Astrocyte (in vitro differentiated cells and primary cell): ENCODE results near the gene USPL1. TPM values are rescaled to one million over a fixed set of nuclear protein-coding genes. Genes with fewer than 3 reads are reported as not detected.

Experiments
- DNase-seq: peaks from one replicate; pipeline ENCODE4 v3.0.0-alpha.2; 2010; ENCODE audit warnings: low read depth
- FAIRE-seq: peaks from 2 replicates; lab custom pipeline; 2011; peaks lifted over from hg19 to GRCh38; lab: Jason Lieb, UNC
- H2AFZ ChIP-seq: 2 replicates; pipeline ENCODE4 v1.6.0; 2012; ENCODE audit warnings: low read depth, low read length, inconsistent platforms
- H3K27ac ChIP-seq: 2 replicates; pipeline ENCODE4 v1.5.1; 2011; ENCODE audit warnings: low read depth, low read length, inconsistent platforms
- H3K27me3 ChIP-seq: 2 replicates; pipeline ENCODE4 v1.6.0; 2011; ENCODE audit warnings: low read length, inconsistent platforms; ENCODE audit not compliant: insufficient read depth
- H3K36me3 ChIP-seq: 2 replicates; pipeline ENCODE4 v1.5.1; 2011; ENCODE audit warnings: low read length, inconsistent platforms; ENCODE audit not compliant: insufficient read depth
- H3K4me1 ChIP-seq: 2 replicates; pipeline ENCODE4 v1.5.1; 2011; ENCODE audit warnings: low read length, inconsistent platforms; ENCODE audit not compliant: insufficient read depth
- H3K4me2 ChIP-seq: 2 replicates; pipeline ENCODE4 v1.6.0; 2012; ENCODE audit warnings: low read length, inconsistent platforms
- H3K4me3 ChIP-seq: 2 replicates; pipeline ENCODE4 v1.5.1; 2011; ENCODE audit warnings: low read depth, mild to moderate bottlenecking, low read length, inconsistent platforms; ENCODE audit not compliant: insufficient read depth
- H3K79me2 ChIP-seq: 2 replicates; pipeline ENCODE4 v1.6.0; 2012; ENCODE audit warnings: mild to moderate bottlenecking, low read length, inconsistent platforms; ENCODE audit not compliant: insufficient read depth
- H3K9ac ChIP-seq: 2 replicates; pipeline ENCODE4 v1.6.0; 2012; ENCODE audit warnings: mild to moderate bottlenecking, low read length, inconsistent platforms
- H3K9me3 ChIP-seq: 2 replicates; pipeline ENCODE4 v1.5.1; 2012; ENCODE audit warnings: low read depth, mild to moderate bottlenecking, low read length, inconsistent platforms; ENCODE audit not compliant: insufficient read depth
- H4K20me1 ChIP-seq: 2 replicates; pipeline ENCODE4 v1.6.0; 2012; ENCODE audit warnings: low read length, inconsistent platforms; ENCODE audit not compliant: insufficient read depth
- H3K27ac Mint-ChIP-seq: one replicate; pipeline ENCODE4 v1.8.0; 2021; ENCODE audit warnings: mild to moderate bottlenecking, mixed read lengths; ENCODE audit not compliant: unreplicated experiment
- H3K27me3 Mint-ChIP-seq: one replicate; pipeline ENCODE4 v1.8.0; 2021; ENCODE audit warnings: low read depth, mixed read lengths; ENCODE audit not compliant: unreplicated experiment
- H3K36me3 Mint-ChIP-seq: one replicate; pipeline ENCODE4 v1.8.0; 2021; ENCODE audit warnings: low read depth, mixed read lengths; ENCODE audit not compliant: unreplicated experiment
- H3K4me1 Mint-ChIP-seq: one replicate; pipeline ENCODE4 v1.8.0; 2021; ENCODE audit warnings: low read depth, mixed read lengths; ENCODE audit not compliant: unreplicated experiment
- H3K4me3 Mint-ChIP-seq: one replicate; pipeline ENCODE4 v1.8.0; 2021; ENCODE audit warnings: mild to moderate bottlenecking, moderate library complexity, mixed read lengths; ENCODE audit not compliant: unreplicated experiment
- H3K9me3 Mint-ChIP-seq: one replicate; pipeline ENCODE4 v1.8.0; 2021; ENCODE audit warnings: mild to moderate bottlenecking, mixed read lengths; ENCODE audit not compliant: unreplicated experiment
- CTCF ChIP-seq: IDR thresholded peaks from 2 replicates; pipeline ENCODE4 v1.5.1; 2011; ENCODE audit warnings: low read depth, mild to moderate bottlenecking, inconsistent platforms, low read length, moderate library complexity; ENCODE audit not compliant: insufficient read depth
- EZH2 ChIP-seq: IDR thresholded peaks from 2 replicates; pipeline ENCODE4 v1.6.1; 2012; ENCODE audit warnings: mild to moderate bottlenecking, low read length, inconsistent platforms; ENCODE audit not compliant: insufficient read depth
- total RNA-seq: library from RNA; stranded (reverse); gene quantifications from 2 replicates; pipeline ENCODE4 v1.2.1, GENCODE V29; 2021

USPL1 gene
- total RNA-seq, 1 donor from 2014 or later = 29.6 TPM

GRCh38 chr13:30645629-30646028 lies 27.9 kb downstream of the USPL1 start:
- Histone ChIP-seq H3K27me3 (no peaks in the 10 kb centered on the region), H3K4me3 (no peak overlapping the region), H3K9ac (no peak overlapping the region), H3K27ac (no peak overlapping the region), H3K9me3 (no peaks in the 10 kb centered on the region), H2AFZ (no peak overlapping the region), H4K20me1 (peaks cover 48% of the 10 kb centered on the region), H3K79me2 (peaks cover 57% of the 10 kb centered on the region), H3K36me3 (peaks cover 47% of the 10 kb centered on the region), H3K4me2 (no peak overlapping the region), H3K4me1 (no peaks in the 10 kb centered on the region)
- no peak overlapping the region for H3K4me3 Mint-ChIP-seq
- no peaks in the 10 kb centered on the region for H3K27me3 Mint-ChIP-seq
- no peaks in the 10 kb centered on the region for H3K4me1 Mint-ChIP-seq
- H3K9me3 Mint-ChIP-seq = no peaks in the 10 kb centered on the region
- H3K27ac Mint-ChIP-seq = no peak overlapping the region
- no peak for TF ChIP-seq CTCF
- no peak for TF ChIP-seq EZH2
- H3K36me3 Mint-ChIP-seq = peaks cover 10% of the 10 kb centered on the region
- no peak for FAIRE-seq
- DNase-seq = no peak

GRCh38 chr13:30647420-30647819 lies 29.7 kb downstream of the USPL1 start:
- H3K4me3 ChIP-seq = no peak overlapping the region
- peaks cover 38% of the 10 kb centered on the region for H4K20me1 ChIP-seq
- H3K36me3 ChIP-seq = peaks cover 39% of the 10 kb centered on the region
- FAIRE-seq (no peak), DNase-seq (no peak)
- no peak overlapping the region for H3K27ac ChIP-seq
- no peaks in the 10 kb centered on the region for H3K27me3 ChIP-seq
- H2AFZ ChIP-seq = no peak overlapping the region
- H3K27ac Mint-ChIP-seq = no peak overlapping the region
- H3K4me1 Mint-ChIP-seq = peaks cover 4% of the 10 kb centered on the region
- peaks cover 48% of the 10 kb centered on the region for H3K79me2 ChIP-seq
- no peak overlapping the region for H3K4me2 ChIP-seq
- no peak overlapping the region for H3K4me3 Mint-ChIP-seq
- H3K9ac ChIP-seq = no peak overlapping the region
- H3K9me3 ChIP-seq = no peaks in the 10 kb centered on the region
- no peaks in the 10 kb centered on the region for H3K27me3 Mint-ChIP-seq
- no peaks in the 10 kb centered on the region for H3K4me1 ChIP-seq
- peaks cover 8% of the 10 kb centered on the region for H3K36me3 Mint-ChIP-seq
- H3K9me3 Mint-ChIP-seq = no peaks in the 10 kb centered on the region
- TF ChIP-seq EZH2 (no peak), CTCF (no peak)

- Histone ChIP-seq H3K27ac (no peak overlapping the region), H3K4me1 (no peaks in the 10 kb centered on the region), H3K4me3 (no peak overlapping the region), H3K4me2 (no peak overlapping the region), H2AFZ (no peak overlapping the region), H3K9ac (no peak overlapping the region), H4K20me1 (peaks cover 42% of the 10 kb centered on the region), H3K27me3 (no peaks in the 10 kb centered on the region), H3K36me3 (peaks cover 34% of the 10 kb centered on the region), H3K79me2 (peaks cover 47% of the 10 kb centered on the region), H3K9me3 (no peaks in the 10 kb centered on the region)
- DNase-seq (no peak), FAIRE-seq (no peak)
- Mint-ChIP-seq H3K27me3 (no peaks in the 10 kb centered on the region), H3K27ac (no peak overlapping the region), H3K4me3 (no peak overlapping the region), H3K4me1 (peaks cover 9% of the 10 kb centered on the region), H3K36me3 (peaks cover 6% of the 10 kb centered on the region), H3K9me3 (no peaks in the 10 kb centered on the region)
- TF ChIP-seq EZH2 (no peak), CTCF (no peak)
Measured at GRCh38 chr13:30647824-30648521, 30.3 kb downstream of the USPL1 start.
